ENCODE results near the gene ZCCHC17.

Gene ZCCHC17

DNA sequence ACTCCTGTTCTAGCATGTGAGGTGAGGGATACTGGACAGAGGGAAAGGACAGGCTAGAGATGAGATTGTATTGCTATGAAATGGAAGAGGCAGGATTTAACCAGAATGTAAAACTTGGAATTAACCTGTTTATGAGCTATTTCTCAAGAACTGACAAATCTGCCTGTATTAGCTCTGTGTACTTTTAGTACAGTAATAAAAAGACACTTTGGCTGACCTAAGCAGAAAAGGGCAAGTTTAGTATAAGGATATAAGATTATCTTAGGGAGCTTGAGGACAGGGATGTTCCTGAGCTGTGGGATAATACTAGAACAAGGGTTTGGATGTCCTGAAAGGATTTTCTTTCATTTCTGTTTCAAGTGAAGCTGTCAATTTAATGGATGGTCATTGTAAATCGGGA lies 11.2 kb downstream of the ZCCHC17 start:
- H3K9ac ChIP-seq (ENCODE audit: insufficient read length, low read depth) = no peak overlapping the region
- H3K9me3 ChIP-seq (ENCODE audit: insufficient read depth, low read length) = no peaks in the 10 kb centered on the region
- peaks cover 59% of the 10 kb centered on the region for H3K36me3 ChIP-seq (ENCODE audit: insufficient read depth, insufficient read length, low read length)
- no peak for DNase-seq (ENCODE audit: low read depth, low spot score)
- no peaks in the 10 kb centered on the region for H3K4me1 ChIP-seq (ENCODE audit: insufficient read depth, insufficient read length)
- no peak for TF ChIP-seq YY1 (IDR thresholded peaks at IDR 0.05; ENCODE audit: insufficient read depth, insufficient read length)
- TF ChIP-seq ZNF274 (IDR thresholded peaks at IDR 0.05; ENCODE audit: low read depth, low read length) = no peak
- TF ChIP-seq SUZ12 (IDR thresholded peaks at IDR 0.05; ENCODE audit: extremely low read depth, insufficient read depth, insufficient read length) = no peak
- H3K27me3 ChIP-seq (ENCODE audit: insufficient read depth, insufficient read length) = no peaks in the 10 kb centered on the region
- no peak overlapping the region for H3K4me3 ChIP-seq (ENCODE audit: insufficient read length, low read depth)

DNA sequence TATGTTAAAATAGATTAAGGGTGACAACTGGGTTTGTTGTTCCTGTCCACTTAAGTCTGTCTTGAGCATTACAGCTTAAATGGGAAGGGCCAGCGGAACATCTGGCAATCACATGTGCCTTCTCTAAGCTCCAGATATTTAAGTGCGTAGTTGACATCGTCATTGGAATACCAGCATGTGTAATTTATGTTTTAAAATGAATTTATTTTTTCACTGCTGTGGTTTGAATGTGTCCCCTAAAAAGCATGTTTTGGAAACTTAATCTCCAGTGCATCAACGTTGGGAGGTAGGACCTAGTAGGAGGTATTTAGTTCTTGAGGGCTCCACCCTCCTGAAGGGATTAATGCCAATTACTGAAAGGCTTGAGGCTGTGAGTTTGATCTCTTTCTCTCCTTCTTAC lies 13.4 kb downstream of the ZCCHC17 start:
- H3K36me3 ChIP-seq (ENCODE audit: insufficient read depth, insufficient read length, low read length) = peaks cover 67% of the 10 kb centered on the region
- TF ChIP-seq YY1 (IDR thresholded peaks at IDR 0.05; ENCODE audit: insufficient read depth, insufficient read length) (no peak), SUZ12 (IDR thresholded peaks at IDR 0.05; ENCODE audit: extremely low read depth, insufficient read depth, insufficient read length) (no peak), ZNF274 (IDR thresholded peaks at IDR 0.05; ENCODE audit: low read depth, low read length) (no peak)
- no peak for DNase-seq (ENCODE audit: low read depth, low spot score)

DNA sequence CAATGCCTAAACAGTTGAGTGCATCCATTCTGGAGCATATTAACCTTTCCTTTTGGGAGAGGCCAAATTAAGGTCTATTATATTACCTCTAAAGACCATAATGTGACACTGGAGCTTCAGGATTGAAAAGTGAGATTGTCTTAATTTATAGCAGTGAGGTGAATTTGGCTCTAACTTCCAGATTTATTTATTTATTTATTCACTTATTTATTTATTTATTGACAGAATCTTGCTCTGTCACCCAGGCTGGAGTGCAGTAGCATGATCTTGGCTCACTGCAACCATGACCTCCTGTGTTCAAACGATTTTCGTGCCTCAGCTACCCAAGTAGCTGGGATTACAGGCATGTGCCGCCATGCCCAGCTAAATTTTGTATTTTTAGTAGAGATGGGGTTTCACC lies 19.1 kb downstream of the ZCCHC17 start:
- H3K27me3 ChIP-seq (ENCODE audit: insufficient read depth, insufficient read length) = no peaks in the 10 kb centered on the region
- H3K4me3 ChIP-seq (ENCODE audit: insufficient read length, low read depth) = no peak overlapping the region
- H3K36me3 ChIP-seq (ENCODE audit: insufficient read depth, insufficient read length, low read length) = peaks cover 87% of the 10 kb centered on the region
- H3K4me1 ChIP-seq (ENCODE audit: insufficient read depth, insufficient read length) = no peaks in the 10 kb centered on the region
- no peaks in the 10 kb centered on the region for H3K9me3 ChIP-seq (ENCODE audit: insufficient read depth, low read length)
- no peak overlapping the region for H3K9ac ChIP-seq (ENCODE audit: insufficient read length, low read depth)
- TF ChIP-seq SUZ12 (IDR thresholded peaks at IDR 0.05; ENCODE audit: extremely low read depth, insufficient read depth, insufficient read length) = no peak
- no peak for TF ChIP-seq ZNF274 (IDR thresholded peaks at IDR 0.05; ENCODE audit: low read depth, low read length)
- TF ChIP-seq YY1 (IDR thresholded peaks at IDR 0.05; ENCODE audit: insufficient read depth, insufficient read length) = no peak
- DNase-seq (ENCODE audit: low read depth, low spot score) = no peak

More for the DNA sequence above, 13.4 kb downstream of the ZCCHC17 start:
- no peaks in the 10 kb centered on the region for H3K4me1 ChIP-seq (ENCODE audit: insufficient read depth, insufficient read length)
- H3K27me3 ChIP-seq (ENCODE audit: insufficient read depth, insufficient read length) = no peaks in the 10 kb centered on the region
- H3K9me3 ChIP-seq (ENCODE audit: insufficient read depth, low read length) = no peaks in the 10 kb centered on the region
- no peak overlapping the region for H3K4me3 ChIP-seq (ENCODE audit: insufficient read length, low read depth)
- H3K9ac ChIP-seq (ENCODE audit: insufficient read length, low read depth) = no peak overlapping the region

DNA sequence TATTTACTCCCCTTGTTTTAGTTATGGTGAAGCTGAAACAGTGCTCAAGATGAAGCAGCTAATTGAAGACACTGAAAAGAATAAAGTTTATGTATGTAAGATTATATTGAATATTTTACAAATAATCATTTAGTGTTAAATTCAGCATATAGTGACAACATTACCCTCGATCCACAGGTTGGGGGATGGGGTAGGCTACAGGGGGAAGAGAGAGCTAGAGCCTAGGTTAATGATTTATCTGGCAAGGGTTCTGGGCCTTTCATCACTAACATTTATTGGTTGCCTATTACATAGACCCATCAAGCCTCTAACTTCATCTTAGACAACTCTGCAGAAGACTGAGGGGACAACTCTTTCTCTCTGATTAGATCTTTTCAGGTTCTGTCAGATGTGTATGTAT lies 21.3 kb downstream of the ZCCHC17 start:
- no peaks in the 10 kb centered on the region for H3K27me3 ChIP-seq (ENCODE audit: insufficient read depth, insufficient read length)
- TF ChIP-seq SUZ12 (IDR thresholded peaks at IDR 0.05; ENCODE audit: extremely low read depth, insufficient read depth, insufficient read length) = no peak
- TF ChIP-seq YY1 (IDR thresholded peaks at IDR 0.05; ENCODE audit: insufficient read depth, insufficient read length) = no peak
- no peak for TF ChIP-seq ZNF274 (IDR thresholded peaks at IDR 0.05; ENCODE audit: low read depth, low read length)
- no peak for DNase-seq (ENCODE audit: low read depth, low spot score)
- H3K4me1 ChIP-seq (ENCODE audit: insufficient read depth, insufficient read length) = no peaks in the 10 kb centered on the region
- no peak overlapping the region for H3K4me3 ChIP-seq (ENCODE audit: insufficient read length, low read depth)
- peaks cover 80% of the 10 kb centered on the region for H3K36me3 ChIP-seq (ENCODE audit: insufficient read depth, insufficient read length, low read length)
- no peak overlapping the region for H3K9ac ChIP-seq (ENCODE audit: insufficient read length, low read depth)
- H3K9me3 ChIP-seq (ENCODE audit: insufficient read depth, low read length) = no peaks in the 10 kb centered on the region

DNA sequence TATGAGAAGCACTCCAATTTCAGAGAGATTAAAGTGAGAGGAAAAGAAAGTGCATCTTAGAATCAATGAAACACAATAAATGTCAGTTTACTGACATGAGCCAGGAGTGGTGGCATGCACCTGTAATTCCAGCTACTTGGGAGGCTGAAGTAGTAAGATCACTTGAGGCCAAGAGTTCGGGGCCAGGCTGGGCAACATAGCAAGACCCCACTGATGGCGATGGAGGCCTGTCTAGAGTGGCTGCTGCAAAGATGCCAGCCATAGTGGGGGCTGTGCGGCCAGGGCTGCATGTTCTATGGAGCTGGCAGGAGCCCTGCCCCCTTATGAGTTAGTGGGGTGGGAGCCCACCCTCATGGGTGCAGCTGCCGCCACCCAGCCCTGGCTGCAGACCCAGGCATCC lies 27.3 kb downstream of the ZCCHC17 start:
- Histone ChIP-seq H3K9me3 (ENCODE audit: insufficient read depth, low read length) (no peaks in the 10 kb centered on the region), H3K27me3 (ENCODE audit: insufficient read depth, insufficient read length) (no peaks in the 10 kb centered on the region), H3K36me3 (ENCODE audit: insufficient read depth, insufficient read length, low read length) (peaks cover 49% of the 10 kb centered on the region), H3K4me1 (ENCODE audit: insufficient read depth, insufficient read length) (no peaks in the 10 kb centered on the region), H3K9ac (ENCODE audit: insufficient read length, low read depth) (no peak overlapping the region), H3K4me3 (ENCODE audit: insufficient read length, low read depth) (no peak overlapping the region)
- DNase-seq (ENCODE audit: low read depth, low spot score) = no peak
- no peak for TF ChIP-seq SUZ12 (IDR thresholded peaks at IDR 0.05; ENCODE audit: extremely low read depth, insufficient read depth, insufficient read length)
- TF ChIP-seq ZNF274 (IDR thresholded peaks at IDR 0.05; ENCODE audit: low read depth, low read length) = no peak
- no peak for TF ChIP-seq YY1 (IDR thresholded peaks at IDR 0.05; ENCODE audit: insufficient read depth, insufficient read length)

DNA sequence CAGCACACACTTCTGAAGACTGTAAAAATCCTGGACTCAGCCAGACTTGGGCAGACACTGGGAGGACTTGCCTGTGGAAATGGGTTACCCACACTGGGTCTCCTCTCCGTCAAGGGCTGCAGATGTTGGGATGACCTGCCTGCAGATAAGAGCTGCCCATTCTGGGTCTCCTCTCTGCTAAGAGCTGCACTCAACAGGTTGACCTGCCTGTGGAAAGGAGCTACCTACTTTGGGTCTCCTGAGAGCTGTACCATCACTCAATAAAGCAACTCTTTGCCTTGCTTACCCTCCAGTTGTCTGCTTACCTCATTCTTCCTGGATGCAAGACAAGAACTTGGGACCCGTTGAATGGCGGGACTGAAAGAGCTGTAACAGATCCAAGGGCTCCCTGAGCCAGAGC lies 28.2 kb downstream of the ZCCHC17 start:
- no peaks in the 10 kb centered on the region for H3K27me3 ChIP-seq (ENCODE audit: insufficient read depth, insufficient read length)
- no peak overlapping the region for H3K4me3 ChIP-seq (ENCODE audit: insufficient read length, low read depth)
- no peak for TF ChIP-seq SUZ12 (IDR thresholded peaks at IDR 0.05; ENCODE audit: extremely low read depth, insufficient read depth, insufficient read length)
- no peak for TF ChIP-seq ZNF274 (IDR thresholded peaks at IDR 0.05; ENCODE audit: low read depth, low read length)
- TF ChIP-seq YY1 (IDR thresholded peaks at IDR 0.05; ENCODE audit: insufficient read depth, insufficient read length) = no peak
- no peaks in the 10 kb centered on the region for H3K9me3 ChIP-seq (ENCODE audit: insufficient read depth, low read length)
- no peak for DNase-seq (ENCODE audit: low read depth, low spot score)
- peaks cover 40% of the 10 kb centered on the region for H3K36me3 ChIP-seq (ENCODE audit: insufficient read depth, insufficient read length, low read length)
- no peaks in the 10 kb centered on the region for H3K4me1 ChIP-seq (ENCODE audit: insufficient read depth, insufficient read length)
- H3K9ac ChIP-seq (ENCODE audit: insufficient read length, low read depth) = no peak overlapping the region

DNA sequence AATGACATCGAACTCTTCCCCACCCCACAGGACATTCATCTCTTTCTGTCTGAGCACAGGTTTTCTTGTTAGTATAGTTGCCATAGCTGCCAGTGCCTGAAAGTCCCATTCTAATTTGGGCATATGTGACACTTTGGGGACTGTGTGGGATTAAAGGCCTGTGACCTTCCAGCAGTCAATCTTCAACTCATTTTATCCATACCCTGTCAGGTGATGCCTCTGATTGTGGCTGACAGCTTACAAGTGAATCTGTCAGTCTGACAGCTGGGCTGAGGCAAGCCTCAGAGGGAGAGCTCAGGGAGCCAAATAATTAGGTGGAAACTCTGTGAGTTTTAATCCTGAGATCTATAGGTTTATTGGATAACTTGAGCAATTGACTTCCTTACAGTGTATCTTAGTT lies 29.6 kb downstream of the ZCCHC17 start:
- peaks cover 33% of the 10 kb centered on the region for H3K36me3 ChIP-seq (ENCODE audit: insufficient read depth, insufficient read length, low read length)
- no peak for DNase-seq (ENCODE audit: low read depth, low spot score)
- no peaks in the 10 kb centered on the region for H3K4me1 ChIP-seq (ENCODE audit: insufficient read depth, insufficient read length)
- TF ChIP-seq YY1 (IDR thresholded peaks at IDR 0.05; ENCODE audit: insufficient read depth, insufficient read length) = no peak
- no peak for TF ChIP-seq ZNF274 (IDR thresholded peaks at IDR 0.05; ENCODE audit: low read depth, low read length)
- TF ChIP-seq SUZ12 (IDR thresholded peaks at IDR 0.05; ENCODE audit: extremely low read depth, insufficient read depth, insufficient read length) = no peak
- H3K9me3 ChIP-seq (ENCODE audit: insufficient read depth, low read length) = no peaks in the 10 kb centered on the region
- H3K4me3 ChIP-seq (ENCODE audit: insufficient read length, low read depth) = no peak overlapping the region
- H3K27me3 ChIP-seq (ENCODE audit: insufficient read depth, insufficient read length) = no peaks in the 10 kb centered on the region
- H3K9ac ChIP-seq (ENCODE audit: insufficient read length, low read depth) = no peak overlapping the region

Data from NT2/D1 (cell line).